Neural progenitor cell (in vitro differentiated cells): ENCODE measurements around the gene KLHL13. TPM values are rescaled to one million over a fixed set of nuclear protein-coding genes. Genes with fewer than 3 reads are reported as not detected.

ENCODE experiments used
- DNase-seq: peaks from one replicate; pipeline ENCODE4 v3.0.0-alpha.2; 2016; ENCODE audit warnings: low spot score
- H2AFZ ChIP-seq: fragments of 200-600 bp; sonication (generic); replicated peaks from 2 replicates; pipeline ENCODE4 v1.6.1; 2016; ENCODE audit warnings: antibody characterized with exemption
- H3F3A ChIP-seq: fragments of 200-600 bp; sonication (generic); 2 replicates; pipeline ENCODE4 v1.6.1; 2016; ENCODE audit warnings: antibody characterized with exemption, low read depth
- H3K27ac ChIP-seq: fragments of 200-600 bp; sonication (generic); 2 replicates; pipeline ENCODE4 v1.5.1; 2016; ENCODE audit warnings: mild to moderate bottlenecking
- H3K27me3 ChIP-seq: fragments of 200-600 bp; sonication (generic); 2 replicates; pipeline ENCODE4 v1.6.1; 2016; ENCODE audit warnings: mild to moderate bottlenecking, moderate library complexity
- H3K36me3 ChIP-seq: fragments of 200-600 bp; sonication (generic); 2 replicates; pipeline ENCODE4 v1.5.1; 2016
- H3K4me1 ChIP-seq: fragments of 200-600 bp; sonication (generic); 2 replicates; pipeline ENCODE4 v1.6.1; 2016; ENCODE audit warnings: mixed run types
- H3K4me2 ChIP-seq: fragments of 200-600 bp; sonication (generic); 2 replicates; pipeline ENCODE4 v1.6.1; 2016
- H3K4me3 ChIP-seq: fragments of 200-600 bp; sonication (generic); 2 replicates; pipeline ENCODE4 v1.5.1; 2016
- H3K79me2 ChIP-seq: fragments of 200-600 bp; sonication (generic); 2 replicates; pipeline ENCODE4 v1.6.1; 2016; ENCODE audit warnings: low read depth
- H3K9ac ChIP-seq: fragments of 200-600 bp; sonication (generic); 2 replicates; pipeline ENCODE4 v1.6.1; 2016
- H3K9me3 ChIP-seq: fragments of 200-600 bp; sonication (generic); 2 replicates; pipeline ENCODE4 v1.5.1; 2016; ENCODE audit warnings: low read depth
- H4K20me1 ChIP-seq: fragments of 200-600 bp; sonication (generic); 2 replicates; pipeline ENCODE4 v1.6.1; 2016; ENCODE audit warnings: low read depth
- H3K27ac Mint-ChIP-seq: 3 replicates; pipeline ENCODE4 v1.8.0; 2021; ENCODE audit warnings: mixed read lengths
- H3K27me3 Mint-ChIP-seq: 2 replicates; pipeline ENCODE4 v1.8.0; 2022; ENCODE audit warnings: low read depth, mild to moderate bottlenecking, inconsistent platforms, moderate library complexity, mixed read lengths; ENCODE audit not compliant: insufficient read depth
- H3K36me3 Mint-ChIP-seq: 3 replicates; pipeline ENCODE4 v1.8.0; 2021; ENCODE audit warnings: mixed read lengths
- H3K4me1 Mint-ChIP-seq: 3 replicates; pipeline ENCODE4 v1.8.0; 2021; ENCODE audit warnings: mixed read lengths
- H3K4me3 Mint-ChIP-seq: 3 replicates; pipeline ENCODE4 v1.8.0; 2021; ENCODE audit warnings: mild to moderate bottlenecking, moderate library complexity, mixed read lengths
- H3K9me3 Mint-ChIP-seq: 3 replicates; pipeline ENCODE4 v1.8.0; 2020; ENCODE audit warnings: mixed read lengths
- EZH2 ChIP-seq: fragments of 200-600 bp; sonication (generic); IDR thresholded peaks from 2 replicates; pipeline ENCODE4 v1.6.1; 2017; ENCODE audit warnings: antibody characterized with exemption, mild to moderate bottlenecking, moderate library complexity
- EZH2phosphoT487 ChIP-seq: fragments of 200-600 bp; sonication (generic); IDR thresholded peaks from 2 replicates; pipeline ENCODE4 v1.6.1; 2017; ENCODE audit warnings: antibody characterized with exemption
- total RNA-seq: library from RNA; depleted of rRNA; stranded (reverse); fragments of >200 nt; gene quantifications from 2 replicates; pipeline ENCODE4 v1.2.3, GENCODE V29; 2015; ENCODE audit warnings: low replicate concordance
- TF ChIP-seq, protein P1 (sequence below): fragments of 200-600 bp; sonication (generic); IDR thresholded peaks from 2 replicates; pipeline ENCODE4 v1.5.1; 2017; ENCODE audit warnings: antibody characterized with exemption, mild to moderate bottlenecking

The KLHL13 gene
- total RNA-seq, 1 donor from 2014 or later = 22.6 TPM

DNA sequence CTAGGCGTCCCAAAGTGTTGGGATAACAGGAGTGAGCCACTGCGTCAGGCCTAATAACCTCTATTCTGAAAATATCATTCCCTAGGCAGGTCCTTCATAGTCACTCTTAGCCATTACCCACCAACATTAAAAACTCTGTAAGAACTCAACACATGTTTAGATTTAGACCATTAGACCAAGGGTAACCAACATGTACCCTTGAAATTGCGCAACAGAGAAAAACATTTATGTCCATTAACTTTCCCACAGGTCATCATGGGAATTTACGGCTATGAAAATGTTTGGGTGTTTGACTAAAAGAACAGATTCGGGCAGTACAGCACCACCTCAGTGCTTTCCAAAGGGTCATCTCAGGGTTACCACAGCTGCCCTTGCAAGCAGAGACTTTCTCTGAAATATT, 7.5 kb downstream of the KLHL13 start:
- H3K79me2 ChIP-seq = peaks cover 2% of the 10 kb centered on the region
- Mint-ChIP-seq H3K9me3 (no peaks in the 10 kb centered on the region), H3K27ac (no peak overlapping the region), H3K4me3 (no peak overlapping the region), H3K36me3 (no peaks in the 10 kb centered on the region), H3K27me3 (no peaks in the 10 kb centered on the region), H3K4me1 (no peaks in the 10 kb centered on the region)
- no peak overlapping the region for H3K27ac ChIP-seq
- H3K4me3 ChIP-seq = no peak overlapping the region
- H3K27me3 ChIP-seq = no peaks in the 10 kb centered on the region
- no peaks in the 10 kb centered on the region for H3K9me3 ChIP-seq
- TF ChIP-seq, protein P1, sequence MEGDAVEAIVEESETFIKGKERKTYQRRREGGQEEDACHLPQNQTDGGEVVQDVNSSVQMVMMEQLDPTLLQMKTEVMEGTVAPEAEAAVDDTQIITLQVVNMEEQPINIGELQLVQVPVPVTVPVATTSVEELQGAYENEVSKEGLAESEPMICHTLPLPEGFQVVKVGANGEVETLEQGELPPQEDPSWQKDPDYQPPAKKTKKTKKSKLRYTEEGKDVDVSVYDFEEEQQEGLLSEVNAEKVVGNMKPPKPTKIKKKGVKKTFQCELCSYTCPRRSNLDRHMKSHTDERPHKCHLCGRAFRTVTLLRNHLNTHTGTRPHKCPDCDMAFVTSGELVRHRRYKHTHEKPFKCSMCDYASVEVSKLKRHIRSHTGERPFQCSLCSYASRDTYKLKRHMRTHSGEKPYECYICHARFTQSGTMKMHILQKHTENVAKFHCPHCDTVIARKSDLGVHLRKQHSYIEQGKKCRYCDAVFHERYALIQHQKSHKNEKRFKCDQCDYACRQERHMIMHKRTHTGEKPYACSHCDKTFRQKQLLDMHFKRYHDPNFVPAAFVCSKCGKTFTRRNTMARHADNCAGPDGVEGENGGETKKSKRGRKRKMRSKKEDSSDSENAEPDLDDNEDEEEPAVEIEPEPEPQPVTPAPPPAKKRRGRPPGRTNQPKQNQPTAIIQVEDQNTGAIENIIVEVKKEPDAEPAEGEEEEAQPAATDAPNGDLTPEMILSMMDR = no peak
- TF ChIP-seq EZH2 = no peak
- TF ChIP-seq EZH2phosphoT487 = no peak
- H3K9ac ChIP-seq = no peak overlapping the region
- peaks cover 2% of the 10 kb centered on the region for H4K20me1 ChIP-seq
- H3F3A ChIP-seq = no peaks in the 10 kb centered on the region
- H2AFZ ChIP-seq = no peak overlapping the region
- DNase-seq = no peak
- H3K36me3 ChIP-seq = no peaks in the 10 kb centered on the region
- H3K4me2 ChIP-seq = no peak overlapping the region
- H3K4me1 ChIP-seq = no peaks in the 10 kb centered on the region

DNA sequence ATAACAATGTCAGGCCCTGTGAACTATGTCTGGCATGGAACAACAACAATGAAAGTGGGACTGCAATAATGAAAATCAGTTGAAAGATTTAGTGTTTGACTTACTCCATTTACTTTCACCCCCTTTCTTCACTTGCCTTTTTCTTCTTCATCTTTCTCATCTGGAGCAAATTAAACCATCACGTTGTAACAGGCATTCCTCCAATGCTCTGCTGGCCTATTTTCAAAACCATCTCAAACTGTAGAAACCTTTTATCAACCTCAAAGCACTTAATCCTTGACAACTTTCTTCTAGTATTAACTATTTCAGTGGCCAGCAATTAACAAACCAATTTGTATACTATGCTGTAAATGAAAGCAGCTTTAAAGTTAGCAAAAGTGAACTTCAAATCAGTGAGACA, 8.3 kb downstream of the KLHL13 start:
- no peaks in the 10 kb centered on the region for H3F3A ChIP-seq
- Mint-ChIP-seq H3K27ac (no peak overlapping the region), H3K36me3 (no peaks in the 10 kb centered on the region), H3K4me1 (no peaks in the 10 kb centered on the region), H3K4me3 (no peak overlapping the region), H3K27me3 (no peaks in the 10 kb centered on the region), H3K9me3 (no peaks in the 10 kb centered on the region)
- no peak overlapping the region for H3K9ac ChIP-seq
- H2AFZ ChIP-seq = no peak overlapping the region
- DNase-seq = no peak
- no peaks in the 10 kb centered on the region for H3K36me3 ChIP-seq
- no peak overlapping the region for H3K4me3 ChIP-seq
- H3K27ac ChIP-seq = no peak overlapping the region
- H3K4me2 ChIP-seq = no peak overlapping the region
- H3K4me1 ChIP-seq = no peaks in the 10 kb centered on the region
- H3K79me2 ChIP-seq = no peaks in the 10 kb centered on the region
- TF ChIP-seq, protein P1 = no peak
- TF ChIP-seq EZH2phosphoT487 = no peak
- no peak for TF ChIP-seq EZH2
- no peaks in the 10 kb centered on the region for H3K9me3 ChIP-seq
- H3K27me3 ChIP-seq = no peaks in the 10 kb centered on the region
- H4K20me1 ChIP-seq = peaks cover 2% of the 10 kb centered on the region

DNA sequence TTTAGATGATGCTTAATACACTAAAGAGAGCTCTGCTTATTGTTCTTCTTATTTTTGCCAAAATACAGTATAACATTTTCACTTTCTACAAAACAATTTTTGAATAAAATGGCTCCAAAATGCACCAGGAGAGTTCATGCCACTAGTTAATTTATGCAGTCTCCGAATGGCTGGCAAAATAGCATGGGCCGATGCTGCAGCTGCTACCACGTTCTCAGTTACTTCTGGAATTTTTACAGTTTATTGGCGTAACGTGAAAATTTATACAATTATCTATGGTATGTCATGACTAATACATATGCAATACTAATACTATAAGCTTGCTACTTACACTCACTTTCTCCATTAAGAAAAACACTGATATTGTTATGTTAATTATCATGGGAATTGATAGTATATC, 16.5 kb downstream of the KLHL13 start:
- Mint-ChIP-seq H3K27ac (no peak overlapping the region), H3K4me3 (no peak overlapping the region), H3K27me3 (no peaks in the 10 kb centered on the region), H3K9me3 (no peaks in the 10 kb centered on the region), H3K36me3 (no peaks in the 10 kb centered on the region), H3K4me1 (no peaks in the 10 kb centered on the region)
- no peaks in the 10 kb centered on the region for H4K20me1 ChIP-seq
- H3K4me2 ChIP-seq = no peak overlapping the region
- no peaks in the 10 kb centered on the region for H3F3A ChIP-seq
- H3K9ac ChIP-seq = no peak overlapping the region
- H3K4me3 ChIP-seq = no peak overlapping the region
- TF ChIP-seq, protein P1 = no peak
- TF ChIP-seq EZH2phosphoT487 (no peak), EZH2 (no peak)
- H3K9me3 ChIP-seq = no peaks in the 10 kb centered on the region
- H3K36me3 ChIP-seq = no peaks in the 10 kb centered on the region
- H3K27ac ChIP-seq = no peak overlapping the region
- no peaks in the 10 kb centered on the region for H3K27me3 ChIP-seq
- H3K79me2 ChIP-seq = no peaks in the 10 kb centered on the region
- H3K4me1 ChIP-seq = no peaks in the 10 kb centered on the region
- DNase-seq = no peak
- H2AFZ ChIP-seq = no peak overlapping the region
